ENCODE data around the gene WNT10A.
A peak's percentile ranks its signal among the peaks of the same experiment; 100 is the strongest.

WNT10A gene

GRCh38 chr2:218873359-218874194 lies 7.1 kb upstream of the WNT10A start:
- Histone ChIP-seq H3K9ac (ENCODE audit: low read depth, low read length, poor library complexity, severe bottlenecking) (no peak overlapping the region), H3F3A (ENCODE audit: low read depth) (no peaks in the 10 kb centered on the region), H3K9me2 (replicated peaks; ENCODE audit: low read depth, low read length) (no peaks in the 10 kb centered on the region), H3K36me3 (ENCODE audit: insufficient read depth, low read length) (no peaks in the 10 kb centered on the region), H2AFZ (ENCODE audit: low read length) (no peak overlapping the region), H3K4me3 (ENCODE audit: low read length, poor library complexity, severe bottlenecking) (no peak overlapping the region), H3K27me3 (ENCODE audit: insufficient read depth, low read length, poor library complexity, severe bottlenecking) (no peaks in the 10 kb centered on the region), H3K79me2 (ENCODE audit: insufficient read depth, low read length) (no peaks in the 10 kb centered on the region), H3K4me2 (ENCODE audit: low read depth, low read length, poor library complexity, severe bottlenecking) (no peak overlapping the region), H4K20me1 (ENCODE audit: insufficient read depth, low read length, poor library complexity, severe bottlenecking) (no peaks in the 10 kb centered on the region), H3K9me3 (ENCODE audit: insufficient read depth, low read depth, low read length) (no peaks in the 10 kb centered on the region), H3K4me1 (ENCODE audit: insufficient read depth, low read length, poor library complexity, severe bottlenecking) (peaks cover 13% of the 10 kb centered on the region)
- TF ChIP-seq CTCF (conservative IDR thresholded peaks at IDR 0.05; ENCODE audit: low read length) = no peak
- no peak for TF ChIP-seq EZH2phosphoT487 (IDR thresholded peaks at IDR 0.05; ENCODE audit: borderline replicate concordance)

- Histone ChIP-seq H3K27me3 (ENCODE audit: insufficient read depth, low read length, poor library complexity, severe bottlenecking) (no peaks in the 10 kb centered on the region), H2AFZ (ENCODE audit: low read length) (no peak overlapping the region), H3F3A (ENCODE audit: low read depth) (no peaks in the 10 kb centered on the region), H3K79me2 (ENCODE audit: insufficient read depth, low read length) (no peaks in the 10 kb centered on the region), H4K20me1 (ENCODE audit: insufficient read depth, low read length, poor library complexity, severe bottlenecking) (no peaks in the 10 kb centered on the region), H3K9ac (ENCODE audit: low read depth, low read length, poor library complexity, severe bottlenecking) (no peak overlapping the region), H3K36me3 (ENCODE audit: insufficient read depth, low read length) (no peaks in the 10 kb centered on the region), H3K4me2 (ENCODE audit: low read depth, low read length, poor library complexity, severe bottlenecking) (no peak overlapping the region), H3K4me3 (ENCODE audit: low read length, poor library complexity, severe bottlenecking) (no peak overlapping the region), H3K4me1 (ENCODE audit: insufficient read depth, low read length, poor library complexity, severe bottlenecking) (peaks cover 17% of the 10 kb centered on the region), H3K9me3 (ENCODE audit: insufficient read depth, low read depth, low read length) (no peaks in the 10 kb centered on the region), H3K9me2 (replicated peaks; ENCODE audit: low read depth, low read length) (no peaks in the 10 kb centered on the region)
- TF ChIP-seq EZH2phosphoT487 (IDR thresholded peaks at IDR 0.05; ENCODE audit: borderline replicate concordance) (no peak), CTCF (conservative IDR thresholded peaks at IDR 0.05; ENCODE audit: low read length) (no peak)
Measured at GRCh38 chr2:218875692-218876246, 4.9 kb upstream of the WNT10A start.

GRCh38 chr2:218876562-218877219 lies 4.0 kb upstream of the WNT10A start:
- H2AFZ ChIP-seq (ENCODE audit: low read length) = no peak overlapping the region
- H3K9ac ChIP-seq (ENCODE audit: low read depth, low read length, poor library complexity, severe bottlenecking) = no peak overlapping the region
- no peak overlapping the region for H3K4me2 ChIP-seq (ENCODE audit: low read depth, low read length, poor library complexity, severe bottlenecking)
- no peaks in the 10 kb centered on the region for H3K27me3 ChIP-seq (ENCODE audit: insufficient read depth, low read length, poor library complexity, severe bottlenecking)
- H3K79me2 ChIP-seq (ENCODE audit: insufficient read depth, low read length) = no peaks in the 10 kb centered on the region
- no peaks in the 10 kb centered on the region for H3F3A ChIP-seq (ENCODE audit: low read depth)
- no peaks in the 10 kb centered on the region for H4K20me1 ChIP-seq (ENCODE audit: insufficient read depth, low read length, poor library complexity, severe bottlenecking)
- H3K36me3 ChIP-seq (ENCODE audit: insufficient read depth, low read length) = no peaks in the 10 kb centered on the region
- H3K4me1 ChIP-seq (ENCODE audit: insufficient read depth, low read length, poor library complexity, severe bottlenecking) = peaks cover 17% of the 10 kb centered on the region
- no peaks in the 10 kb centered on the region for H3K9me3 ChIP-seq (ENCODE audit: insufficient read depth, low read depth, low read length)
- no peaks in the 10 kb centered on the region for H3K9me2 ChIP-seq (replicated peaks; ENCODE audit: low read depth, low read length)
- TF ChIP-seq EZH2phosphoT487 (IDR thresholded peaks at IDR 0.05; ENCODE audit: borderline replicate concordance) (no peak), CTCF (conservative IDR thresholded peaks at IDR 0.05; ENCODE audit: low read length) (peak; percentile 100)
- no peak overlapping the region for H3K4me3 ChIP-seq (ENCODE audit: low read length, poor library complexity, severe bottlenecking)
